Colonic mucosa (tissue), 4 donors: ENCODE measurements around the gene LEMD1. TPM values are rescaled to one million over a fixed set of nuclear protein-coding genes. Genes with fewer than 3 reads are reported as not detected.

ENCODE experiments used
- DNase-seq: peaks from one replicate; pipeline ENCODE4 v3.0.0-alpha.2; 2020
- H3K27ac ChIP-seq: fragments of 200-600 bp; one replicate; pipeline ENCODE4 v1.8.0; 2021
- H3K27me3 ChIP-seq: fragments of 200-600 bp; one replicate; pipeline ENCODE4 v1.8.0; 2021
- H3K36me3 ChIP-seq: fragments of 200-600 bp; one replicate; pipeline ENCODE4 v1.8.0; 2021
- H3K4me1 ChIP-seq: fragments of 200-600 bp; one replicate; pipeline ENCODE4 v1.8.0; 2021; ENCODE audit warnings: mild to moderate bottlenecking
- H3K4me3 ChIP-seq: fragments of 200-600 bp; one replicate; pipeline ENCODE4 v1.8.0; 2021
- H3K9ac ChIP-seq, 2 donors: one replicate each; pipeline ENCODE4 v1.7.0; 2013; ENCODE audit warnings: control low read depth in 2 of 2, low read depth in 2 of 2, low read length in 2 of 2
- H3K9me3 ChIP-seq: fragments of 200-600 bp; one replicate; pipeline ENCODE4 v1.8.0; 2021
- intact Hi-C: fragments of 100-400 bp; cut with DNase I; formaldehyde crosslinking; loops from one replicate; pipeline ENCODE4 v1.14.1; 2022
- total RNA-seq, 2 donors: library from RNA; stranded (reverse); fragmentation: NEBNext Ultra II Directional in 1 of 2; extraction: Animal tissue kit (Norgen Biotek cat#: 25700) in 1 of 2; gene quantifications; one replicate each; pipeline ENCODE4 v1.2.1, GENCODE V29; 2021
- TF ChIP-seq, protein P1 (sequence below): fragments of 200-600 bp; IDR thresholded peaks from one replicate; pipeline ENCODE4 v1.8.0; 2022; ENCODE audit warnings: antibody characterized with exemption, mild to moderate bottlenecking
- donor health status: healthy.
- donor health status: DM: no; HTN: no; CAD: no.
- donor health status: DM: no; HTN: no; CAD: no.

Gene LEMD1, protein sequence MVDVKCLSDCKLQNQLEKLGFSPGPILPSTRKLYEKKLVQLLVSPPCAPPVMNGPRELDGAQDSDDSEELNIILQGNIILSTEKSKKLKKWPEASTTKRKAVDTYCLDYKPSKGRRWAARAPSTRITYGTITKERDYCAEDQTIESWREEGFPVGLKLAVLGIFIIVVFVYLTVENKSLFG
- 1 to 10 TPM in 1 of 2 donors, under 1 TPM in 1; 0.77 to 1.1 TPM for total RNA-seq

DNA sequence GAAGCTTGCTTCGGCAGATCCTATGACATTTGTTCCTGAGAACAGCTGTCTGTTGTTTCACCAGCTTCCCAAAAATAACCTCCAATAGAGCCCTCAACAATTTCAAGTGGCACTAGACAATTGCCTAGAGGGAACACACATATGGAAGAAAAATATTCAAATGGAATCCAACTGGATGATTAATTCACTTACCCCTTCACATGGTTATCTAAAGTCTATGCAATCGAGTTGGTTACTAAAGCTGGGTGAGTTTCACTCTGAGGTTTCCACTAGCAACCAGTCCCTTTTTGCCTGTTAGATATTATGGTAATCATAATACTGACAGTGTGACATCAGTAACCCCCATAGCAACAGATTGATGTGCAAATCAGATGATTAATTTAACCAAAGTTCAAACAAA is at the start of gene LEMD1:
Gene LEMD1 (minus strand): TSS at position 259 of the 400 bp plus-strand sequence. CDS start 1,520 bp downstream, outside the sequence.
- DNase-seq, result no peak
- no peaks in the 10 kb centered on the region for H3K27me3 ChIP-seq
- intact Hi-C loops, result no loop called here
- TF ChIP-seq, protein P1, sequence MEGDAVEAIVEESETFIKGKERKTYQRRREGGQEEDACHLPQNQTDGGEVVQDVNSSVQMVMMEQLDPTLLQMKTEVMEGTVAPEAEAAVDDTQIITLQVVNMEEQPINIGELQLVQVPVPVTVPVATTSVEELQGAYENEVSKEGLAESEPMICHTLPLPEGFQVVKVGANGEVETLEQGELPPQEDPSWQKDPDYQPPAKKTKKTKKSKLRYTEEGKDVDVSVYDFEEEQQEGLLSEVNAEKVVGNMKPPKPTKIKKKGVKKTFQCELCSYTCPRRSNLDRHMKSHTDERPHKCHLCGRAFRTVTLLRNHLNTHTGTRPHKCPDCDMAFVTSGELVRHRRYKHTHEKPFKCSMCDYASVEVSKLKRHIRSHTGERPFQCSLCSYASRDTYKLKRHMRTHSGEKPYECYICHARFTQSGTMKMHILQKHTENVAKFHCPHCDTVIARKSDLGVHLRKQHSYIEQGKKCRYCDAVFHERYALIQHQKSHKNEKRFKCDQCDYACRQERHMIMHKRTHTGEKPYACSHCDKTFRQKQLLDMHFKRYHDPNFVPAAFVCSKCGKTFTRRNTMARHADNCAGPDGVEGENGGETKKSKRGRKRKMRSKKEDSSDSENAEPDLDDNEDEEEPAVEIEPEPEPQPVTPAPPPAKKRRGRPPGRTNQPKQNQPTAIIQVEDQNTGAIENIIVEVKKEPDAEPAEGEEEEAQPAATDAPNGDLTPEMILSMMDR, result no peak
- H3K27ac ChIP-seq, result no peak within 1 kb of the TSS
- no peak within 1 kb of the TSS for H3K4me3 ChIP-seq
- H3K9ac ChIP-seq, result no peak within 1 kb of the TSS
- H3K36me3 ChIP-seq, result no peaks in the 10 kb centered on the region
- no peaks in the 10 kb centered on the region for H3K4me1 ChIP-seq
- H3K9me3 ChIP-seq, result no peaks in the 10 kb centered on the region

DNA sequence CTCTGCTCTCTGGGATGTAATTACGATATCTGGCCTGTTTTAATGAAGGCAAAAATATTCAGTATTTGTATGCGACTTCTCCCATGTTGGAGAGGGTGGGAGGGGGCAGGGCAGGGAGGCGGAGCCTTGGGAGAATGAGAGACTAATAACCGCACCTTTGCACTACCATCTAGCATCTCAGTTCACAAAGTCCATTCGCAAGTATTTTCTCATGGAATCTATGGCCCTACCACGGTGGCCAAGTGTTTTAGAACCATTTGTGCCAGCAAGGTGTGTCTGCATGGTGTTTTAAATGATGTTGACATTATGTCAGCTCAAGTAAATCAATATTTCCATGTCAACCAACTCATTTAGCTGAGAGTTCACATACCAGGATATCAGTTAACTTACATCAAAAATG is 48.3 kb upstream of the LEMD1 start:
- Histone ChIP-seq H3K9ac (no peak overlapping the region), H3K9me3 (no peaks in the 10 kb centered on the region), H3K27me3 (no peaks in the 10 kb centered on the region), H3K4me1 (no peaks in the 10 kb centered on the region), H3K36me3 (no peaks in the 10 kb centered on the region), H3K27ac (no peak overlapping the region), H3K4me3 (no peak overlapping the region)
- DNase-seq, result no peak
- TF ChIP-seq, protein P1, result no peak
- intact Hi-C loops, result no loop called here

DNA sequence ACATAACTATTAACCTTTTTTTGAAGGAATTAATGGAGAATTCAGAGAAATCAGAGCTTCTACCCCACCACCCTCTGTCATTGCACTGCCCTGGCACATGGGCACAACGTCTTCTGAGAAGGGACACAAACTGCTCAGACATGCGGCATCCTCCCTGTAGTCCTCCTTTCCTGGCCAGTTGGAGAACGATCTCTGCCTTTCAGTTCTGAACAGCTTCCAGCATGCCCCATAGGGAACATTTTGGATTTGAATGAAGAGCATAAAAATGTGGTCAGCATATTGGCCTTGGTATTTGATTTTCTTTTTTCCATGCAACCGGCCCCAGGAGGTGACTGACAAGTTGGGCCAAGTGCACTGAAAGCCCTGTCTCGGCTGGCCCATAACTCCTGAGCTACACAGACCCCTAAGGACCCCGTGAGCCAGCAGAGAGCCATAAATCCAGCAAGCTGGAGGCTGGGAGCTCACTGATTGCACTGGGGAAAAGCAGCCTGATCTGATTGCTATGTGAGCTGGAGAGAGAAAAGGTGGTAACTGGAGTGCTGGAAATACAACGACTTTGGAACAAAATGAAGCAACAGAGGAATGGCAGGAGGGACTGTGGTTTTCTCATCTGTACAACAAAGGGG is 44.9 kb upstream of the LEMD1 start:
- no peaks in the 10 kb centered on the region for H3K36me3 ChIP-seq
- TF ChIP-seq, protein P1, result no peak

DNA sequence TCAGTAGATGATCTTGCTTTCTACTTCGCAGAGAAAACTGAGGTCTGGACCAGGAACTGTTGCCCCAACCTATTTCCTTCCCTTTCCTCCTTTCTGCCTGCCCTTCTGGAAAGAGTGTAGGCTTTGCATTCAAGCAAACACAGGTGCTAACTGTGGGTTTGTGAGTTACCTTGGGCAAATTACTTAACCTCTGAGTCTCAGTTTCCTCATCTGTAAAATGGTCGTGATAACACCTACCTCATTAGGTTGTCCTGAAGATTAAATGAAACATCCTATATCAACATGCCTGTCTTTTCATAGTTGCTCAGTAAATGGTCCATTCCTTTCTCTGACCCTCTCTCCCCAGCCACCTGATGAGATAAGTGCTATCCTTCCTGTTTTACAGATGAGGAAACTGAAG is 43.5 kb upstream of the LEMD1 start:
- Histone ChIP-seq H3K4me1 (no peaks in the 10 kb centered on the region), H3K36me3 (no peaks in the 10 kb centered on the region)
- no peak for DNase-seq

More for the DNA sequence above, 44.9 kb upstream of the LEMD1 start:
- no peak overlapping the region for H3K27ac ChIP-seq
- no peaks in the 10 kb centered on the region for H3K9me3 ChIP-seq
- no peaks in the 10 kb centered on the region for H3K27me3 ChIP-seq
- no peaks in the 10 kb centered on the region for H3K4me1 ChIP-seq
- intact Hi-C loops, result no loop called here
- H3K4me3 ChIP-seq, result no peak overlapping the region
- H3K9ac ChIP-seq, result no peak overlapping the region
- DNase-seq, result no peak

DNA sequence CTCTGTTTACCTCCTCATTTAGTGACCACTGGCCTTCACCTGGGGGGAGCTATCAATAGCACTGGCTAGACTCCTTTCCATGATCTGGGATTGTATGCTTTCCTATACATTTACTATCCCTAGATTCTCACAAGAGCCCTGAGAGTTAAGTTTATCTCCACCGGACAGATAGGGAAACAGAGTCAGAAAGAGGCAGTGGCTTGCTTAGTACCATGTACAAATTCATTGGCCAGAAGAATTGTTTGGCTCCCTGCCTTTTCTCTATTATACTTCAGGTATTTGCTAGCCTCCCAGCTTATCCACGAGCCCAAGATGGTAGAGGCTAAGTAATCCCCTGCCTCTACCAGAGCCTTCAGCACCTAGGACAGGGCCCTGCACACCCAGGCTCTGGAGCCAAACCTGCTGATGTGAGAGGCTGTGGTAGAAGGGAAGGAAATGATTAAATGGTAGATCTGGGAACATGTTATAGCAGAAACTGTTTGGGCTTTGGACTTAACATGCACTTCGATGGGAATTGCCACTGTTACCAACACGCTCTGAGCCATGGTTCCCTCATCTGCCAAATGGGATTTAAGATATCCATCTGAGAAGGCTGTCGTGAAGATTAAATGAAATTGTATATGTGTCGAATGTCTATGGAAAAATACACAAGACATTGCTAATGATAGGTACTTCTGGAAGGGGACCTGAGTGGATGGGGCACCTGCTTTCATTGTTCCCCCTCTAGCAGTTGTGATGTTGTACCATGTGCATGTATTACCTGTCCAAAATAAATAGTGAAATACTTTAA is 37.1 kb upstream of the LEMD1 start:
- intact Hi-C loops, result no loop called here
- H3K4me1 ChIP-seq, result peaks cover 11% of the 10 kb centered on the region
- H3K9ac ChIP-seq, result no peak overlapping the region
- H3K36me3 ChIP-seq, result no peaks in the 10 kb centered on the region
- TF ChIP-seq, protein P1, result no peak
- H3K4me3 ChIP-seq, result no peak overlapping the region
- H3K9me3 ChIP-seq, result no peaks in the 10 kb centered on the region
- H3K27ac ChIP-seq, result no peak overlapping the region
- DNase-seq, result no peak
- peaks cover 55% of the 10 kb centered on the region for H3K27me3 ChIP-seq

More for the DNA sequence above, 43.5 kb upstream of the LEMD1 start:
- intact Hi-C loops, result no loop called here
- no peaks in the 10 kb centered on the region for H3K27me3 ChIP-seq
- H3K9me3 ChIP-seq, result no peaks in the 10 kb centered on the region
- TF ChIP-seq, protein P1, result no peak
- H3K4me3 ChIP-seq, result no peak overlapping the region
- H3K9ac ChIP-seq, result no peak overlapping the region
- no peak overlapping the region for H3K27ac ChIP-seq
